ENCODE measurements around the gene ITSN1.

ITSN1 gene

GRCh38 chr21:33729641-33730040 lies 87.3 kb downstream of the ITSN1 start:
- DNase-seq (ENCODE audit: low read depth in 2 of 2) = no peak

- no peak for DNase-seq (ENCODE audit: low read depth in 2 of 2)
These were observed 89.1 kb downstream of the ITSN1 start for GRCh38 chr21:33731447-33731846.

GRCh38 chr21:33732038-33732437 lies 89.7 kb downstream of the ITSN1 start:
- DNase-seq (ENCODE audit: low read depth in 2 of 2) = no peak

- no peak for DNase-seq (ENCODE audit: low read depth in 2 of 2)
These were observed 91.3 kb downstream of the ITSN1 start for GRCh38 chr21:33733601-33734000.

GRCh38 chr21:33734291-33734690 lies 92.0 kb downstream of the ITSN1 start:
- no peak for DNase-seq (ENCODE audit: low read depth in 2 of 2)

- no peak for DNase-seq (ENCODE audit: low read depth in 2 of 2)
These were observed 92.5 kb downstream of the ITSN1 start for GRCh38 chr21:33734818-33735217.

GRCh38 chr21:33736569-33736968 lies 94.3 kb downstream of the ITSN1 start:
- no peak for DNase-seq (ENCODE audit: low read depth in 2 of 2)

GRCh38 chr21:33739701-33740100 lies 97.4 kb downstream of the ITSN1 start:
- no peak for DNase-seq (ENCODE audit: low read depth in 2 of 2)

GRCh38 chr21:33747420-33747819 lies 105.1 kb downstream of the ITSN1 start:
- DNase-seq (ENCODE audit: low read depth in 2 of 2) = no peak

- DNase-seq (ENCODE audit: low read depth in 2 of 2) = no peak
These were observed 106.6 kb downstream of the ITSN1 start for GRCh38 chr21:33748903-33749302.

- no peak for DNase-seq (ENCODE audit: low read depth in 2 of 2)
These were observed 107.7 kb downstream of the ITSN1 start for GRCh38 chr21:33750017-33750416.

- no peak for DNase-seq (ENCODE audit: low read depth in 2 of 2)
These were observed 108.8 kb downstream of the ITSN1 start for GRCh38 chr21:33751120-33751519.

GRCh38 chr21:33751533-33751932 lies 109.2 kb downstream of the ITSN1 start:
- no peak for DNase-seq (ENCODE audit: low read depth in 2 of 2)

GRCh38 chr21:33752260-33752659 lies 110.0 kb downstream of the ITSN1 start:
- DNase-seq (ENCODE audit: low read depth in 2 of 2) = no peak

- no peak for DNase-seq (ENCODE audit: low read depth in 2 of 2)
These were observed 111.6 kb downstream of the ITSN1 start for GRCh38 chr21:33753886-33754285.

GRCh38 chr21:33754481-33754880 lies 112.2 kb downstream of the ITSN1 start:
- no peak for DNase-seq (ENCODE audit: low read depth in 2 of 2)

- DNase-seq (ENCODE audit: low read depth in 2 of 2) = no peak
These were observed 113.1 kb downstream of the ITSN1 start for GRCh38 chr21:33755354-33755753.

- DNase-seq (ENCODE audit: low read depth in 2 of 2) = no peak
These were observed 118.5 kb downstream of the ITSN1 start for GRCh38 chr21:33760641-33761440.

GRCh38 chr21:33761441-33762036 lies 119.2 kb downstream of the ITSN1 start:
- DNase-seq (ENCODE audit: low read depth in 2 of 2) = no peak

- DNase-seq (ENCODE audit: low read depth in 2 of 2) = no peak
These were observed 120.7 kb downstream of the ITSN1 start for GRCh38 chr21:33762803-33763581.

GRCh38 chr21:33763582-33763899 lies 121.2 kb downstream of the ITSN1 start:
- no peak for DNase-seq (ENCODE audit: low read depth in 2 of 2)

- DNase-seq (ENCODE audit: low read depth in 2 of 2) = no peak
These were observed 124.9 kb downstream of the ITSN1 start for GRCh38 chr21:33767236-33767635.

GRCh38 chr21:33767960-33768359 lies 125.7 kb downstream of the ITSN1 start:
- DNase-seq (ENCODE audit: low read depth in 2 of 2) = no peak
